WTC11 (cell line): ENCODE measurements around the gene THSD8.

Experiments used
- ELF4 ChIP-seq: sonication (generic); formaldehyde crosslinking; IDR thresholded peaks from 2 replicates; pipeline ENCODE4 v1.8.1; 2022; ENCODE audit warnings: low read depth, mild to moderate bottlenecking, moderate library complexity, missing genetic modification reagents
- TF ChIP-seq, protein P1 (sequence below): fragments of 250-450 bp; sonication (Bioruptor Pico); IDR thresholded peaks from 2 replicates; pipeline ENCODE4 v1.9.0; 2021; ENCODE audit warnings: mild to moderate bottlenecking
- TF ChIP-seq, protein P2 (sequence below): sonication (generic); formaldehyde crosslinking; IDR thresholded peaks from 2 replicates; pipeline ENCODE4 v1.8.0; 2023; ENCODE audit warnings: missing genetic modification reagents

DNA sequence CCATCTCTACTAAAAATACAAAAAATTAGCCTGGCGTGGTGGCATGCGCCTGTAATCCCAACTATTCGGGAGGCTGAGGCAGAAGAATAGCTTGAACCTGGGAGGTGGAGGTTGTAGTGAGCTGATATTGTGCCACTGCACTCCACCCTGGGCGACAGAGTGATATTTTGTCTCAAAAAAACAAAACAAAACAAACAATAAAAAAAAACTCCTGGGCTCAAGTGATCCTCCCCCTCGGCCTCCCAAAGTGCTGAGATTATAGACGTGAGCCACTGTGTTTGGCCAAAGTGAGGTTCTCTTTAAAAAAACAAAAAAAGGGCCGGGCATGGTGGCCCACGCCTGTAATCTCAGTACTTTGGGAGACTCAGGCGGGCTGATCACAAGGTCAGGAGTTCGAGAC is 14.4 kb upstream of the THSD8 start:
- TF ChIP-seq, protein P1, sequence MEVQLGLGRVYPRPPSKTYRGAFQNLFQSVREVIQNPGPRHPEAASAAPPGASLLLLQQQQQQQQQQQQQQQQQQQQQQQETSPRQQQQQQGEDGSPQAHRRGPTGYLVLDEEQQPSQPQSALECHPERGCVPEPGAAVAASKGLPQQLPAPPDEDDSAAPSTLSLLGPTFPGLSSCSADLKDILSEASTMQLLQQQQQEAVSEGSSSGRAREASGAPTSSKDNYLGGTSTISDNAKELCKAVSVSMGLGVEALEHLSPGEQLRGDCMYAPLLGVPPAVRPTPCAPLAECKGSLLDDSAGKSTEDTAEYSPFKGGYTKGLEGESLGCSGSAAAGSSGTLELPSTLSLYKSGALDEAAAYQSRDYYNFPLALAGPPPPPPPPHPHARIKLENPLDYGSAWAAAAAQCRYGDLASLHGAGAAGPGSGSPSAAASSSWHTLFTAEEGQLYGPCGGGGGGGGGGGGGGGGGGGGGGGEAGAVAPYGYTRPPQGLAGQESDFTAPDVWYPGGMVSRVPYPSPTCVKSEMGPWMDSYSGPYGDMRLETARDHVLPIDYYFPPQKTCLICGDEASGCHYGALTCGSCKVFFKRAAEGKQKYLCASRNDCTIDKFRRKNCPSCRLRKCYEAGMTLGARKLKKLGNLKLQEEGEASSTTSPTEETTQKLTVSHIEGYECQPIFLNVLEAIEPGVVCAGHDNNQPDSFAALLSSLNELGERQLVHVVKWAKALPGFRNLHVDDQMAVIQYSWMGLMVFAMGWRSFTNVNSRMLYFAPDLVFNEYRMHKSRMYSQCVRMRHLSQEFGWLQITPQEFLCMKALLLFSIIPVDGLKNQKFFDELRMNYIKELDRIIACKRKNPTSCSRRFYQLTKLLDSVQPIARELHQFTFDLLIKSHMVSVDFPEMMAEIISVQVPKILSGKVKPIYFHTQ (CRISPR knock-in tag): no peak
- TF ChIP-seq ELF4: no peak
- TF ChIP-seq, protein P2, sequence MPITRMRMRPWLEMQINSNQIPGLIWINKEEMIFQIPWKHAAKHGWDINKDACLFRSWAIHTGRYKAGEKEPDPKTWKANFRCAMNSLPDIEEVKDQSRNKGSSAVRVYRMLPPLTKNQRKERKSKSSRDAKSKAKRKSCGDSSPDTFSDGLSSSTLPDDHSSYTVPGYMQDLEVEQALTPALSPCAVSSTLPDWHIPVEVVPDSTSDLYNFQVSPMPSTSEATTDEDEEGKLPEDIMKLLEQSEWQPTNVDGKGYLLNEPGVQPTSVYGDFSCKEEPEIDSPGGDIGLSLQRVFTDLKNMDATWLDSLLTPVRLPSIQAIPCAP: no peak
